HG03159 (cell line): Measurements from ENCODE around the gene USP4.

Experiments
- ATAC-seq: cut with Tn5 transposase; IDR thresholded peaks from one replicate; pipeline ENCODE4 v1.9.1; 2021; ENCODE audit warnings: mild to moderate bottlenecking, moderate library complexity; ENCODE audit not compliant: unreplicated experiment

The USP4 gene

GRCh38 chr3:49339941-49340800 lies at the start of gene USP4:
Gene USP4 (minus strand): TSS chr3:49340053. CDS start chr3:49340024, 29 bp downstream.
- ATAC-seq: peak; percentile 82

- ATAC-seq: no peak
Measured at GRCh38 chr3:49389297-49389696, 49.4 kb upstream of the USP4 start.

GRCh38 chr3:49388289-49388820 lies 48.5 kb upstream of the USP4 start:
- ATAC-seq: no peak

- no peak for ATAC-seq
Measured at GRCh38 chr3:49387721-49388120, 47.9 kb upstream of the USP4 start.

DNA sequence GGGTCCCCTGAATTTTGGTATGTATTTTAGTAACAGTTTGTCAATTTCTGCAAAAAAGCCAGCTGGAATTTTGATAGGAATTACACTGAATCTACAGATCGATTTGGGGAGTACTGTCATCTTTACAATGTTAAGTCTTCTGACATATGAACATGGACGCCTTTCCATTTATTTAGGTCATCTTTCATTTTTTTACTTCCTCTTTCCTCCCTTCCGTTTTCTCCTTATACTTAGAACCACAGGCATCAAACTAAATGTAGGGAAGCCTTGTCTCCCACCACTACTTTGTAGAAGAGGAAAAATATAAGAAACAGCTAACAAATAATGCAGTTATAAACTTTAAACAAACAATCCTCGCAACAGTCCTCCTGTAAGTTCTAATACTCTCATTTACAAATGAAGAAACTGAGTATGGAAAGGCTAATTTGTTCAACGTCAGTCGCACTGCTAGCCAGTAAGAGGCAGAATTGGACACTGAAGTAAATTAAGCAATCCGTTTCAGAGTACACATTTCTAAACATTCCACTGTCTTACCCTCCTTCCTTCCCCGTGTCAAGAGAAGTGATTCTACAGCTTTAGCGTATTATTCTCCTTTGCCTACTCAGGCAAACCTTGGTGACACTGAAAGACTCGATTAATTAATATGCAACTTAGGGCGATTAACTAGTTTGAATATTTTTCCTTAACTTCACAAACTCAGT lies 46.4 kb upstream of the USP4 start:
- ATAC-seq: no peak

- ATAC-seq: no peak
Measured at GRCh38 chr3:49385617-49386016, 45.8 kb upstream of the USP4 start.

GRCh38 chr3:49383387-49383786 lies 43.5 kb upstream of the USP4 start:
- ATAC-seq: no peak

GRCh38 chr3:49378249-49378895 lies 38.5 kb upstream of the USP4 start:
- no peak for ATAC-seq

- ATAC-seq: no peak
Measured at GRCh38 chr3:49377483-49377882, 37.6 kb upstream of the USP4 start.

DNA sequence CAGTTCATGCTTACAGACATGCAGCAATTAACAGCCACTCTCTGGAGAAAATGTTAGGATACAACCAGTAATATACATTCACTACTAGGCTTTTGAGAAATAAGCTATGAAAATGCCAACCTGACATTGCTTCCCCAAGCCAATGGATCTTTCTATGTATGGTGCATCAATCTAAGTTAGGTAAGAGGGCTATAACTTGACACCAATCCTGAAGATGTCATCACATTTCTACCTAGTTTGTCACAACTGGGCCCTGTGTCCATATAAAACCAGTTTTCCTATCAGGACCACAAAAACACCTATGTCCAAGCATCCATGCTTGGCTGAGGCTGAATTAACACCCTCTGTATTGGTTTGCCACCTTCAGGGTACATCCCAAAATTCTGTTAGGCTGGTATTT lies 32.1 kb upstream of the USP4 start:
- no peak for ATAC-seq

DNA sequence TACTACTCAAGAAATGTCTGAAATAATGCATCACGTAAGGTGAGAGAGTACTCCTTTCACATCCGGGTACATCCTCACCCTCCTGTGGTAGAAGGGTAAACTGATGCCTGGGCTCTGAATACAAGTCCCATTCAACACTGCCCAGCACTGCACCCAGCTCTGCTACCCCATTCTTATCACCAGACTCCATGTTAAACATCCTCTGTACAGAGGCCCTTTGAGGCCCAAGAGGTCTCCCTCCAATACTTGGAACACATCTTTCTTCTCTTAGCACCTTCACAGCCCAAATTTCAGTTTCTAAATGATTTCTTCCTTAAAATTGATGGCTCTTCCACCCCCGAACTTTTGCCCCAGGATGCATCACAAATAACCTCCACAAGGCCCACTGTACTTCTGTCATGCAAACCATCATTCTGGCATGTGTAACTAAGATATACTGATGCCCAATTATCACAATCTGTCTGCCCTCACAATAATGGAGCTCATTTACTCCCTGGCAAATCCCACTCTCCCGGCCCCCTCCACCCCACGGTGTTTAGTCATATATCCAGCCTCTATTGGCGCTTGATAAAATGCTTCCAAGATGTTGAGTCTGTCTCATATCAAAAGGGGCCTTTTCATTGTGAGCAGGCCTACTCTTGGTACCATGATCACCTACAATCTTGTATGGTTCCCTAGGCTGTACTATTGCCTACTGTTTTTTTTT lies 30.9 kb upstream of the USP4 start:
- ATAC-seq: no peak

- ATAC-seq: no peak
Measured at GRCh38 chr3:49362561-49362960, 22.7 kb upstream of the USP4 start.

GRCh38 chr3:49359623-49360022 lies 19.8 kb upstream of the USP4 start:
- no peak for ATAC-seq

- ATAC-seq: peak; percentile 19
Measured at GRCh38 chr3:49358884-49359225, 19.0 kb upstream of the USP4 start.

- ATAC-seq: peak; percentile 73
Measured at GRCh38 chr3:49358217-49358883, 18.5 kb upstream of the USP4 start, which contains the start of gene GPX1. Gene GPX1 (minus strand): TSS chr3:49358353. CDS start chr3:49358278, 75 bp downstream.

DNA sequence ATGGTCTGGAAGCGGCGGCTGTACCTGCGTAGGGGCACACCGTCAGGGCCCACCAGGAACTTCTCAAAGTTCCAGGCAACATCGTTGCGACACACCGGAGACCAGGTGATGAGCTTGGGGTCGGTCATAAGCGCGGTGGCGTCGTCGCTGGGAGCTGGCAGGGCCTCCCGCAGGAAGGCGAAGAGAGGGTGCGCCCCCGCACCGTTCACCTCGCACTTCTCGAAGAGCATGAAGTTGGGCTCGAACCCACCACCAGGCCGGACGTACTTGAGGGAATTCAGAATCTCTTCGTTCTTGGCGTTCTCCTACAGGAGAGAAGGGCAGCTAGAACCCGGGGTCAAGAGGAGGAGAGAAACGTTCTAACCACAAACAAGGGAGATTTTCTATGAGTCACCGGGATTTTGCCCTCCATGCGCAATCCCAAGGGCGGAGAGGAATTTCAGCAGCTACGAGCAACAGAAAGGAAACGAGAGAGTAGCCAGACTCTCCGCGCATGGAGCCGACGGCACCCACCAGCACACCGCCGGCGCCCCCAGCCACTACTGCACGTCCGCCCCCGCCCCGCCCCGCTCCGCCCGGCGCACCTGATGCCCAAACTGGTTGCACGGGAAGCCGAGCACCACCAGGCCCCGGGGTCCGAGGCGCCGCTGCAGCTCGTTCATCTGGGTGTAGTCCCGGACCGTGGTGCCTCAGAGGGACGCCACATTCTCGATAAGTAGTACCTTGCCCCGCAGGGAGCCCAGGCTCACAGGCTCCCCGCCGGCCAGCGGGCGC lies 17.8 kb upstream of the USP4 start:
- peak; percentile 3 for ATAC-seq

DNA sequence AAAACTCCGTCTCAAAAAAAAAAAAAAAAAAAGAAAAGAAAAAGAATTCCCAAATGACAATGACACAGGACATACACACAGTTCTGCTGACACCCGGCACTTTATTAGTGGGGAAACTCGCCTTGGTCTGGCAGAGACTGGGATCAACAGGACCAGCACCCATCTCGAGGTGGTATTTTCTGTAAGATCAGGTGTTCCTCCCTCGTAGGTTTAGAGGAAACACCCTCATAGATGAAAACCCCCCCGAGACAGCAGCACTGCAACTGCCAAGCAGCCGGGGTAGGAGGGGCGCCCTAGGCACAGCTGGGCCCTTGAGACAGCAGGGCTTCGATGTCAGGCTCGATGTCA lies 17.2 kb upstream of the USP4 start:
- ATAC-seq: peak; percentile 8

DNA sequence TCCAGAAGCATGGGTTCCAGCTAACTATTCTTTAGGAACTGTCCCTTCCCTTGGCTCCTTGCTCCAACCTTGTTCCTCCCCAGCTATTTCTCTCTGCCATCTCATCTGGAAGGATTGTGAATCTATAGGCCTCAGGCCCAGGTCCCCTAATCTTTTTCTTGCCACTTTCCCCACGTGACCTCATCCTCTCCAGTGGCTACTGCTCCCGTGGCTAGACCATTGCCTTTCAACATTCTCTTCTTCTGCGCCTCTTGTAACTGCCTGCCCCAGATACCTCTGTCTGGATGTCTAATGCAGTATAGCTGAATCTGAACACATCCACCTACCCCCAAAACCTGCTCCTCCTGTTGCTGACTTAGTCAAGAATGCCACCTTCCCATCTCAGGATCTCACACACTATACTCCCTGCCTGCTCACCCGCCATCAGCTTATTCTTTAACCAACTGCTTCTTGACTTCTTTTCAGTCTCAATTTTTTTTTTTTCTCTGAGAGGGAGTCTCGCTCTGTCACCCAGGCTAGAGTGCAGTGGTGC lies 13.1 kb upstream of the USP4 start:
- no peak for ATAC-seq

GRCh38 chr3:49352281-49352680 lies 12.4 kb upstream of the USP4 start:
- no peak for ATAC-seq
